IPS DF 6.9 (cell line): ENCODE measurements around the gene ANKRD63.

Experiments
- DNase-seq: peaks from one replicate; pipeline ENCODE4 v3.0.0-alpha.2; 2013; ENCODE audit warnings: low read depth, low spot score
- H3K27ac ChIP-seq: one replicate; pipeline ENCODE4 v1.5.1; 2013; ENCODE audit warnings: low read length, control low read depth
- H3K27me3 ChIP-seq: 2 replicates; pipeline ENCODE4 v1.6.1; 2013; ENCODE audit warnings: mild to moderate bottlenecking, low read length; ENCODE audit not compliant: control insufficient read depth, insufficient read depth
- H3K36me3 ChIP-seq: 2 replicates; pipeline ENCODE4 v1.6.1; 2013; ENCODE audit warnings: low read length; ENCODE audit not compliant: control insufficient read depth, insufficient read depth
- H3K4me1 ChIP-seq: 2 replicates; pipeline ENCODE4 v1.6.1; 2013; ENCODE audit warnings: low read length; ENCODE audit not compliant: control insufficient read depth, insufficient read depth
- H3K4me3 ChIP-seq: 2 replicates; pipeline ENCODE4 v1.5.1; 2013; ENCODE audit warnings: mild to moderate bottlenecking, low read length
- H3K9me3 ChIP-seq: 2 replicates; pipeline ENCODE4 v1.6.1; 2013; ENCODE audit warnings: low read length, inconsistent platforms; ENCODE audit not compliant: control insufficient read depth, insufficient read depth
- WGBS: extraction: QIAGEN DNeasy Blood & Tissue Kit; methylation state at CpG from one replicate; pipeline ENCODE4 v1.1.7; 2013; ENCODE audit warnings: mixed read lengths, missing lambda C conversion rate; ENCODE audit not compliant: insufficient read length, insufficient coverage; 5-methylcytosine and 5-hydroxymethylcytosine counted together

ANKRD63 gene

DNA sequence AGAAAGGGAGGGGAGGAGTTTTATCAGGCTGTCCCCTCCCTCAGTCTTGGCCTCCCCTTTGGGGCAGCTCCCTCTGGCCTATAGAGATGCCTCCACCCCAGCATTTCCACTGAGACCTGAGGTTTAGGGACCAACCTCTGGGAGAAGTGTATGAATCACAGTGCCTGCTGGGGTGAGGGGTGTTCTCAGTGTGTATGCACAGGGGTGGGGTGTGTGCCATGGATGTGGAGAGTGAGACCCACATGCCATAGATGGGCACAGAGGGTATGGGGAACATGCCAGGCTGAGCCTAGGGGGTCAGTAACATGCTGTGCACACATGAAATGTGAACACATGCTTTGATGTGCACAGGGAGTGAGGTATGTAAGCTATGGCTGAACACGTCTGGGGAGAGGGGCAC, 12.4 kb upstream of the ANKRD63 start:
- Histone ChIP-seq H3K27me3 (peaks cover 10% of the 10 kb centered on the region), H3K4me3 (no peak overlapping the region), H3K27ac (no peak overlapping the region), H3K4me1 (peaks cover 6% of the 10 kb centered on the region), H3K36me3 (no peaks in the 10 kb centered on the region), H3K9me3 (no peaks in the 10 kb centered on the region)
- no peak for DNase-seq
- WGBS = no CpG with 5 or more reads among the region's 1 CpG

DNA sequence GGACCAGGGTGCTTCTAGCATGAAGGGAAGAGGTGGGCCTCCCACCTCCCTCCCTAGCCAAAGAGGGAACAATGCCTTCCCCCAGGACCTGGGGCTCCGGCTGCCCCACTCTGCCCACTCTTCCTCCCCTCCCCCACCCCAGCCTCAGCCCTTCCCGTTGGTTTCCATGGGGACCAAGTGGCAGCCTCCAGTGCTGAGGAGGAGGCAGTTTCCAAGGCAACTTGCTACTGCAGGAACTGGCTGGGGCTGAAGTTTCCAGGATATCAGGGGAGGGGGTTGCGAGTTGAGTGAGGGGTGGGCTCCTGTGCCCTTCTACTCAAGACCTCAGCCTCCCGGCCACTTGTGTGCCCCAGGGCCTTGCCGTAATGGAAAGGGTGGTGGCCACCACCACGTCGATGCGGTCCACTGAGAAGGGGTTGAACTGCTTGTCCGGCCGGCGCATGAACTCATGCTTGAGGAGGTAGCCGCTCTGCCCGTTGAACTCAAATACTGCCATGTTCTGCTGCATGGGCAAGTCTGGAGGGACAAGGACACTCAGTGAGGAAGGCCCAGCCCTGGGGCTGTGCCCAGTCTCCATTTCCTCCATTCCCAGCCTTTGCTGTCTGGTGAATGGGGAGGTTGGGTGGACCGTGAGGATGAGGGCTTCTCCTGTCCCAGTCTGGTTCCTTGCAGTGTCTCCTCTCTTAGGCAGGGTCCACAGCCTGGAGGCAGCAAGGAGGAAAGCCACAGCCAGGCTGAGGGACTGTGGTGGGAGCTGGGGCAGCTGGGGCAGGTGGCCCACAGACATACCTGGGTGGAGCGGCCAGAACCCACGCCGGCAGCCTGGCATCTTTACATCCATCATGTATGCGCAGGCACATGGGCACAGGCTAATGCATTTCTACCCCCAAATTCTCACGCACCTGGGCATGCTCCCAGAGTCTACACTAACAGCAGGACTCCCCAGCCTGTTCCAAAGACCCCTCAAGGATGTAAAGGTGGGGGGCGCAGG, 11.3 kb upstream of the ANKRD63 start:
- Histone ChIP-seq H3K4me3 (no peak overlapping the region), H3K36me3 (no peaks in the 10 kb centered on the region), H3K4me1 (peaks cover 6% of the 10 kb centered on the region), H3K27ac (no peak overlapping the region), H3K9me3 (no peaks in the 10 kb centered on the region), H3K27me3 (peaks cover 10% of the 10 kb centered on the region)
- no peak for DNase-seq
- no CpG with 5 or more reads among the region's 20 CpGs for WGBS

DNA sequence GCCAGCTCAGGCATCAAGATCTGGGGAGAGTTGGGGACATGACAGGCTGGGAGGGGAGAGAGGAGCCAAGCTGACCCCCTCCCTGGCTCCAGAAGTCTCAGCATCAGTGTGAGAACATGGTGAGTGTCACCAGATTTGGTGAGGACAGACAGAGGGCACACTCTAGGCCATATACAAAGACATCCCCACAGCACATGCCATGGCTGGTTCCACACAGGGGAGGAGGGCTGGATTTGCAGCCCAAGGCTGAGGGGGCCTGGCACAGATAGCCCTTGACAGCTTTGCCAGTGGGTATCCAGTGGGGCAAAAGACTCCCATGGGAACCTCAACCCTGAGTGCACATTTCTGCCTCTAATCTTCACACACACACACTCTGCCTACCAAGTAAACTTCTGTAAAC, 10.1 kb upstream of the ANKRD63 start:
- Histone ChIP-seq H3K27ac (no peak overlapping the region), H3K27me3 (peaks cover 10% of the 10 kb centered on the region), H3K4me3 (no peak overlapping the region), H3K9me3 (no peaks in the 10 kb centered on the region), H3K4me1 (peaks cover 6% of the 10 kb centered on the region), H3K36me3 (no peaks in the 10 kb centered on the region)
- DNase-seq = no peak

DNA sequence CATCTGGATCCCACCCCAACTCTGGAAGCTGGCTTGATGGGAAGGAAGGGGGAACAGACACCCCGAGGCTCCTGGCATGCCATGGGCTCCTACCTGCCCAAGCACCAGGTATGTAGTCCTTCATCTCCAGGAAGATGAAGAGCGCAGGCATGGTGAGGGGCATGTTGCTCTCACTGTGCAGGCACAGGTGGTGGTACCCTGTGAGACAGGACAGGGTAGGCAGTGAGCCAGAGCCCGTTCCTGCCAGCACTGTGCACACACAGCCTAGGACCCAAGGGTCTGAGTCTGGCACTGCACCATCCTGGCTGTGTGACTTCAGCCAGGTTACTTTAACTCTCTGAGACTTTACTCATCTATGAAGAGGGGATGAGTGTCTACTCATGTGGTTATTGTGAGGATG, 9.4 kb upstream of the ANKRD63 start:
- DNase-seq = no peak
- no peak overlapping the region for H3K4me3 ChIP-seq
- no CpG with 5 or more reads among the region's 3 CpGs for WGBS
- H3K27ac ChIP-seq = no peak overlapping the region
- peaks cover 10% of the 10 kb centered on the region for H3K27me3 ChIP-seq
- no peaks in the 10 kb centered on the region for H3K9me3 ChIP-seq
- H3K36me3 ChIP-seq = no peaks in the 10 kb centered on the region
- H3K4me1 ChIP-seq = peaks cover 6% of the 10 kb centered on the region

DNA sequence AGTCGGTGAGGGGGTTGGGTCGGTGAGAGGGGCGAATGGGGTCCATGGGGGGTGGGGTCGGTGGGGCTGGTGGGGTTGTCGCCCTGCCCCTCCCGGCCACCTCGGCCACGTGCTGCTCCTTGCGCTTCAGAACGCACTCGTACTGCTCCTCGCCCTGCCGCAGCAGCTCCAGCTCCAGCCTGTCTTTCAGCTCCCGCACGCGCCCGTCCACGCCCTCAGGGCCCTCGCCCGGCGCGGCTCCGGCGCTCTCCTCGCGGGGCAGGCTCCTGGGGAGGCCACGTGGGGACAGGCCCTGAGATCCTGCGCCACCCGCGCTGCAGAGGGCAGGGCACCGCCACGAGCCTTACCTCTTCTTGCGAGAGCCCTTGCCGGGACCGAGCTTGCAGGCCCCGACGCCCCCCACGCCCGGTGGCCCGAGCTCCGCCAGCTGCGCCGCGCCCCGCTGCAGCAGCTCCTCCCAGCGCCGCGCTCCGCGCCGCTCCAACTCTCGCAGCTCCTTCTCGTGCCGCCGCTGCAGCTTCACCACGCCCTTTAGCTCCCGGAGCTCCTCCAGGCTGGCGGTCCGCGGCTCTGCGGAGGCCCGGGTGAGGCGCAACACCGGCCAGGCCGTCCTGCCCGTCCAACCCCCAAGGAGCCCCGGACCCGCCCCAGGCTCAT, 8.2 kb upstream of the ANKRD63 start:
- H3K4me3 ChIP-seq = peak overlapping the region; percentile 14; the same call in 1 of the 2 replicates

DNA sequence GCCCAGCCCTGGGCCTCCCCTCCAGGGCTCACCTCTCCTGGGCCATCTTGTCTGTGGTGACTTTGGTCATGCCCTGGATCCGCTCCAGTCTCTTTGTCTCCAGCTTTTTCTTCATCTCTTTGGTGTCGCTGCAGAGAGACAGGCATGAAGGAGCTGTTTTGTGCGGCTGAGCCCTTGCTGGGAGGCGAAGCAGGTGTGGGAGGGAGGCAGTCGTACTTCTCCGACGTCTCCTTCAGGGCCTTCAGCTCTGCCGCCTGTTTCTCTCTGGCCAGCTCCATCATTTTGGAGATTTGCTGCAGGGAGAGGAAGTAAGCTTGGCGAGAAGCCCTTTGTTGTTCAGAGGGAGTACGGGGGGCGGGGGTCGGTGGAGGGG, 7.7 kb upstream of the ANKRD63 start:
- no peak for DNase-seq
- H3K36me3 ChIP-seq = no peaks in the 10 kb centered on the region
- no peaks in the 10 kb centered on the region for H3K9me3 ChIP-seq
- peaks cover 3% of the 10 kb centered on the region for H3K4me1 ChIP-seq
- H3K27ac ChIP-seq = no peak overlapping the region
- H3K27me3 ChIP-seq = peaks cover 10% of the 10 kb centered on the region
- H3K4me3 ChIP-seq = no peak overlapping the region
- WGBS = no CpG with 5 or more reads among the region's 12 CpGs

More for the DNA sequence above, 8.2 kb upstream of the ANKRD63 start:
- WGBS = no CpG with 5 or more reads among the region's 68 CpGs
- Histone ChIP-seq H3K27ac (no peak overlapping the region), H3K36me3 (no peaks in the 10 kb centered on the region), H3K9me3 (no peaks in the 10 kb centered on the region), H3K27me3 (peaks cover 10% of the 10 kb centered on the region), H3K4me1 (peaks cover 3% of the 10 kb centered on the region)
- DNase-seq = no peak

DNA sequence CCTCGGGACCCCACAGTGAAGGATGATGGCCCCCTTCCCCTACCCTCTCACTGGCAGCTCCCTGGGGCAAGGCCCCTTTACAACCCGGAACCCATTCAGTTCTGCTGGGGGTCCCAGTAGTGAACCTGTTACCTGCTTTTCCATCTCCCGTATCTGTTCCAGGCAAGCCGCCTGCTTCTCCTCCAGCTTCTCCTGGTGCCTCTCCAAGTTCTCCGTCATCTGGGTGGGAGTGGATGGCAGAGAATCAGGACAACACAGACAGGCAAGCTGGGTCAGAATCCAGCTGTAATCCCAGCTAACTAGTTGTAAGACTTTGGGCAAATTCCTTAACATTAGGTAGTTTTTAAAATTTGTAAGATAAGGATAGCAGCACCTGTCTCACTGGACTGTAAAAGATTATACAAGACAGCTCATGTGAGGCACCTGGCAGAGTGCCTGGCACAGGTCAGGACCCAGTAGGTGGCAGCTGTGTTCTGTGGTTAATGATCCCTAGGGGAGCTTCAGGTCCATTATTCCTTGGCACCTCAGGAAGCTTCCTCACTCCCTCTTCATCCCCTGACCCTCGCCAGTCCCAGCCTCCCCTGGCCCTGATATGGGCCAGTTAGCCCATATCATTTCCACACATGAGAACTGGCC, 6.4 kb upstream of the ANKRD63 start:
- H3K9me3 ChIP-seq = no peaks in the 10 kb centered on the region
- no peak overlapping the region for H3K27ac ChIP-seq
- H3K36me3 ChIP-seq = no peaks in the 10 kb centered on the region
- H3K27me3 ChIP-seq = peaks cover 13% of the 10 kb centered on the region
- DNase-seq = no peak
- H3K4me3 ChIP-seq = no peak overlapping the region
- WGBS = no CpG with 5 or more reads among the region's 6 CpGs
- peaks cover 3% of the 10 kb centered on the region for H3K4me1 ChIP-seq

DNA sequence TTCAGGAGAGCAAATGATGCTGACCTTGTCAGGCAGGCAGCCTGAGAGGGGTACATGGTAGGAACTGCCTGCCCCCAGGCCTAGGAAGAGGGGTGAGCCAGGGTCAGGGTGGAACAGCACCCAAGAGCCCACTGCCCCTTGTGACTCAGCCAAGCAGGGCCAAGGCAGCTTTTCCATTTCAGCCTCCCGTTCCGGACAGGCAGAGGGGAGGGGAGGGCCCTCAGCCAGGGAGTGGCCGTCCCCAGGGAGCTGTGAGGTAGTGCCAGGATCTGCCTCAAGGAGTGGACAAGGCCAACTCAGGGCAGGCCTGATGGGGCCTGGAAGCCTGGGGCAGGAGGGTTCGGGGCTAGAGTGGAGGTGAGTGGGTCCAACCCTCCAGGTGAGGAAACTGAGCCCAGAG, 5.1 kb upstream of the ANKRD63 start:
- no CpG with 5 or more reads among the region's 4 CpGs for WGBS
- Histone ChIP-seq H3K36me3 (no peaks in the 10 kb centered on the region), H3K4me3 (no peak overlapping the region), H3K27ac (no peak overlapping the region), H3K27me3 (peaks cover 25% of the 10 kb centered on the region), H3K9me3 (no peaks in the 10 kb centered on the region), H3K4me1 (peaks cover 3% of the 10 kb centered on the region)
- DNase-seq = no peak

DNA sequence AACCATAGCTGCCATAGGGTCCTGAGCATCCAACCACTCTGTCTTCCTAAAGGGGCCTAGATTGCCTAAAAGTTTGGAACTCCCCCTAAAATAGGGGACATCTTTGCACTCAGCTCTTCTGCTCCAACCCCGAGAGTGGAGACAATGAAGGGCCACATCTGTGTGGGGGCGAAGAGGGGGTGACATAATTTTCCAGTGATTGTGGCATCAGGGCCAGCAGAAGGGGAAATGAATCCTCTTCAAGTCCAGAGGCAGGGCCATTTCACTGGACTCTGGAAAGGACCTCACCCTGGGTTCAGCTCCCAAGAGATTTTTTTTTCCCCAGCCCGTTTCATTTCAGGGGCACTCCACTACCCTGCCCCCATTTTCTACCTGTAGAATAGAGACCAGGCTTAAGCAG, 4.6 kb upstream of the ANKRD63 start:
- no peak for DNase-seq
- H3K36me3 ChIP-seq = no peaks in the 10 kb centered on the region
- WGBS = no CpG with 5 or more reads among the region's 3 CpGs
- H3K27ac ChIP-seq = no peak overlapping the region
- H3K4me1 ChIP-seq = peaks cover 3% of the 10 kb centered on the region
- peaks cover 29% of the 10 kb centered on the region for H3K27me3 ChIP-seq
- H3K4me3 ChIP-seq = no peak overlapping the region
- no peaks in the 10 kb centered on the region for H3K9me3 ChIP-seq

DNA sequence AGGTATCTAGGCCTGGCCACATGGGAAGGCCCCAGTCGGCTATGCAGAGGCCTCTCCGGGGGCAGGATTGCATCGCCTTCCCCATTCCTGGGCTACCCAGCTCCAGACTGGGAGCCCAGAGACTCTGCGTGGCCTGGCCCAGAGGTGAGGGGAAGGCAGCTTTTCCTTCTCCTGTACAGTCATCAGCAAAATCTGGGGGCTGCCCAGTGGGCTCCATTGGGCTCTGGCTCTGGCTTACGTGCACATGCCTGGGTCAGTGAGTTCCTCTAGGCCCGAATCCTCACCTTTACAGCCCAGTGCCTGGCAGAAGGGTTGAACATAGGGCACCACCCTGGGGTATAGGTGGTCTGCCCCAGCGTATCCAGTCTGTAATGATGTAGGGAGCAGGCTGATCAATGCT, 3.9 kb upstream of the ANKRD63 start:
- H3K4me1 ChIP-seq = peaks cover 2% of the 10 kb centered on the region
- H3K27ac ChIP-seq = no peak overlapping the region
- H3K9me3 ChIP-seq = no peaks in the 10 kb centered on the region
- no peak for DNase-seq
- peaks cover 27% of the 10 kb centered on the region for H3K27me3 ChIP-seq
- no CpG with 5 or more reads among the region's 7 CpGs for WGBS
- no peaks in the 10 kb centered on the region for H3K36me3 ChIP-seq
- H3K4me3 ChIP-seq = no peak overlapping the region
